ENCODE measurements around the gene TSPAN4.

- TF ChIP-seq CTCF (IDR thresholded peaks at IDR 0.05) = no peak
- TF ChIP-seq POLR2A (IDR thresholded peaks at IDR 0.05) = no peak
Observed at GRCh38 chr11:808427-809286, 34.0 kb upstream of the TSPAN4 start.

Measured in testis (tissue), 2 donors.